Measurements from ENCODE around the gene MINDY4.

Gene MINDY4

DNA sequence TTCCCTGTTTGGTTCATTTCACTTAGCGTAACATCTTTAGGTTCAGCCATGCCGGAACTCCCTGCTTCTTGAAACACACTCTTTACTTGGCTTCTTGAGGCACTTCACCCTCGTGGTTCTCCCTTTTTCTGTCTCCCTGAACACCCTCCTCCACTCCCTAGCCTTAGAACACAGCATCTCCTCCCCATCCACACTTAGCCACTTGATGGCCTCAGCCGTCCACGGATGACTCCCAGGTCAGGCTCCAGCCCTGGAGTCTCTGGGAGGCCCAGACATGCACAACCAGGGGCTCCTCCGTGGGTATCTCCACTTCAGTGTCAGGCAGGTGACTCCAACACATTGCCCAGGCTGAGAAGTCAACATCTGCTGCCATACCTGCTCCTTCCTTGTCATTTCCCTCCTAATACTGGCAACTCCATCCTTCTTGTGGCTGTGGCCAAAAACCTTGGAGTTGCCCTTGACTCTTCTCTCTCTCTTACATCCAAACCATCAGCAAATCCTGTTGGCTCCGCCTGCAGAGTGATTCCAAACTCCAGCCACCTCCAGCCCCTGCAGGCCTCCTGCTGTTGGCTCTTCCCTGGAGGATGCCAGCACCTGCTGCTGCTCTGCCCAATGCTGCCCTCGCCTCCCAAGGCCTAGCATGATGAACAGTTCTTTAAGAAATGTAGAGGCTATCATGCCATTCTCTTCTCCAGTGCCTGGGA lies 27.7 kb upstream of the MINDY4 start:
- no peak for DNase-seq

DNA sequence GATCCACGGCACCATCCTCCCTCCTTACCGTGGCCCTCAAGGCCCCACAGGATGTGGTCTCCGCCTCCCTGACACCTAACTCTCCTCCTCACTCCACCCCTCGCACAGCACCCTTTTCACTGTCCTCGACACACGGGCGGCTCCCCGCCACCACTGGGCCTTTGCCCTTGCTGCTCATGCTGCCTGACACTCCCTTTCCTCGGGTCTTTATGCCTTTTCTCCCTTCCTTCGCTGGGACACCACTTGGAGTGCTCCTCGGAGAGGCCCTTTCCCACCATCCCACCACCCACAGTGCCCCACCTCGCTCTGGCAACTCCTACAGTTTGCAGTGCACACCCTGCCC lies 27.2 kb upstream of the MINDY4 start:
- DNase-seq = no peak

DNA sequence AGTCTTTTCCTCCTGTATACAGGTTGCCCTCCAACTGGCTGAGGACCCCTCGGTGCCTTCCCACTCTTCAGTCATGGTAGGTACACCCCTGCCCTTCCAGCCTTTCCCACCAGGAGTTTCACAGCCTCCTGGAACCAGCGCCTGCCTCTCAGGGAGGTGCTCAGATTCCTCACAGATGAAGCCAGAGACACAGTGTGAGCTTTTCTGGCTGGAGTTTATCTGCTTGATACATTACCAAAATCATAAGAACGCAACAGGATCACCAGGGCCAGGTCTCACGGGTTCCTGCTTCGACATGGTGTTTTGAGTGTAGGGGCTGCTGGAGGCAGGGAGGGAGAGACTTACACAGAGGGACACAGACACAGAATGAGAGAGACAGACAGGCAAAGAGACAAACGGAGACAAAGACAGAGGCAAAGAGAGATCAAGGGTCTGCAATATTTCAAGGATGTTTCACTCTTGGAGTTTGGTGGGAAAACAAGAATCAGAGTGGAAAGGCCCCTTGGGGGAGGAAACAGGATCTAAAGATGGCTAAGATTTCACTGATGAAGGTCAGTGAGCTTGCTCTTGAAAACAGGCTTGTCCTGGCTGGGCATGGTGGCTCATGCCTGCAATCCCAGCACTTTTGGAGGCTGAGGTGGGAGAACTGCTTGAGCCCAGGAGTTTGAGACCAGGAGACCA lies 25.8 kb upstream of the MINDY4 start:
- no peak for DNase-seq

DNA sequence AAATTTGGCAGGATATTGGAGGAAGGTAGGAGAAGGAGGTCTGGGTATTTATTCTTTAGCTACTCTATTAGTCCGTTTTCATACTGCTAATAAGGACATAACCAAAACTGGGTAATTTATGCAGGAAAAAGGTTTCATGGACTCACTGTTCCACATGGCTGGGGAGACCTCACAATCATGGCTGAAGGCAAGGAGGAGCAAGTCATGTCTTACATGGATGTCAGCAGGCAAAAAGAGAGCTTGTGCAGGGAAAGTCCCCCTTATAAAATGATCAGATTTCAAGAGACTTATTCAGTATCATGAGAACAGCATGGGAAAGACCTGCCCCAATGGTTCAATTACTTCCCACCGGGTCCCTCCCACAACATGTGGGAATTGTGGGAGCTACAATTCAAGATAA lies 21.2 kb upstream of the MINDY4 start:
- no peak for DNase-seq

DNA sequence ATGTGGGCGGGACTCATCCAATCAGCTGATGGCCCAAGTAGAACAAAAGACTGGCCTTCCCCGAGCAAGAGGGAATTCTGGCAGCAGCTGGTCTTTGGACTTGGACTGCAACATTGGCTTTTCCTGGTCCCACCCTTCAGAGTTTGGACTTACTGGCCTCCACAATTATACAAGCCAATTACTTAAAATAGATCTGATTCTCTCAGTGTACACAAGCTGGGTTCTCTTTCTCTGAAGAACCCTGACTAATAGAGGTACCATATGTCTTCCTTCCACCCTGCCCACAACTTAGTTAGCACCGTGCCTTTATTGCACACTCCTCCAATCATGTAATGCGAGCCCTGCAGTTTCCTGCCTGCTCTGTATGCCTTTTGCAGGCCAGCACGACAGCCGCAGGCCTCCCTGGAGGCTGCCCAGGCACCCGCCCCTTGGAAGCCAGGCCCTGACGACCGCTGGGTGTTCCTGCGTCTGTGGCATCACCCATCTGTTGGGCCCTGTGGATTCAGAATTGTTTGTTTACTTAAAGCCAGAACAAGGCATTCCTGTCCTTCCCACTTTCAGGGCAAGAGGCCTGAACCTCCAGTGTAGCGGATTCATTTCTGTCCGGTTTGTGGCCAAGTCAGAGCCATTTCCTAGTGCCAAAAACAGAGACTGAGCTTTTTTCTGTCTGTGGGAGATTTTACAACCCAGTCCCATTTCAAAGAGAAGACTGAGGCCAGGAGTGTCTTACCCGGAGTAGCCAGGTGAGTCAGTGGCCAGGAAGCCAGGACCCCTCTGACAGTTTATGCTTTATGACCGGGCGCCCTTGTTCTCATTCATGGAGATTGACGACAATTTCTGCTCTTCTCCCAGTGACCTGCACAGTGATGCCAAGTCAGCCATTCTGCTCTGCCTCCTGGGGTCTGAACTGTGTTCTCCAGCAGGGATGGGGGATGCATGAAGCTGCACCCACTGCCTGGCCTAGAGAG lies 20.2 kb upstream of the MINDY4 start:
- DNase-seq = no peak

DNA sequence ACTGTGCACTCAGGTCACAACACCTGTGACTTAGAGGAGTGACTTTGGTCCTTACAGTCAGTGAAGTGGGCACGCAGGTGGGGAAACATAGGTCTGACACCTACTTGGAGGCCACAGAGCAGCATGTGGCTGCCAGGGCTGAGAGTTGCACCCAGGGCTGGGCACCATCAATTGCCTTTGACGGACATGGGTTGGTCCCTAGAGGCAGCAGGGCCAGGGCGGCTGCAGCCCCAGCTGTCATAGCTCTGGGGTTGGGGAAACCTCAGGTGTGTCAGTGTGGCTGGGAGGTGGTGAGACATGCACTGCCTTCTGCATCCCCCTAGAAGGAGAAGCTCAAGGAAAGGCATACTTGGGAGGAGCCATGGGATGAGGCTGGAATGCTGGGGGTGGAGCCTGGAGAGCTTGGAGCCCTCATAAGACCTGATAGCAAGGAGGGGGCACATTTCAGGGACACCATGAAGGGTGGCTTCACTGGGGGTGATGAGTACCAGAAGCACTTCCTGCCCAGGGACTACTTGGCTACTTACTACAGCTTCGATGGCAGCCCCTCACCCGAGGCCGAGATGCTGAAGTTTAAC lies 19.4 kb upstream of the MINDY4 start, which contains the start of gene INMT:
TSS of gene INMT (plus strand) at position 440 of the 578 bp plus-strand sequence. CDS start at position 456, 16 bp downstream.
- DNase-seq = no peak

DNA sequence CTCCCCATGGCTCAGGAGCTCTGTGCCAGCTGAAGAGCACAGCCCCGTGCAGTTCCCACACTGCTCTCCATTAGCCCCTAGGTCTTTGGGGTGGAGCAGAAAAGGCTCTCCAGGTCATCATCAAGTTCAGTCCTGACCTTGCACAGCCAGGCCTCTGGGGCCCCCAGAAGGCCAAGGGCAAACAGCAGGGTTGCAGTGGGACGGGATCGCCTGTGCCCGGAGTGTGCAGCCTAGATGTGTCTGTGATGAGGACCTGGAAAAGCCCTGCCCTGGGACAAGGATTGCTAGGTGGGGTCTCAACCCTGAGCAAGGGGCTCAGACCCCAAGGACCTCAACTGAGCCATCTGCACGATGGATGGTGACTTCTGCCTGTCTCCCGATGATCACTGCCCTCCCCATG lies 18.7 kb upstream of the MINDY4 start:
- no peak for DNase-seq

DNA sequence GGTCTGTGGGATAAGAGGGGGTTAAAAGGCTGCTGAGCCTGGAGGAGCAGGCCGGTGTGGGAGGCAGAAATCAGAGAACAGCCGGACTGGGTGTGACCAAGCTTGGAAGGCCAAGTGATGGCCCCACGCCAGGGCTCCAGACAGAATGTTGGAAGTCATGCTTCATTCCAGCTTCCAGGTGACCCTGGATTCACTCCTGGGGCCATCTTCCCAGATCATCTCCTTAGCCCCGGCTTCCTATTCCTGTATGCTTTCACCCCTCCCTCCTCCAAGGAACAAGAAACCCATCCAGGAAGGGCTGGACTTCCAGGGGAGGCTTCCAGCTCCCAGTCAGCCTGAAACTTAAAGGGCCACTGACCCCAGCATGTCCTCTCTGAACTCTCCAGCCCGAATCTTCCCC lies 18.2 kb upstream of the MINDY4 start:
- DNase-seq = no peak

DNA sequence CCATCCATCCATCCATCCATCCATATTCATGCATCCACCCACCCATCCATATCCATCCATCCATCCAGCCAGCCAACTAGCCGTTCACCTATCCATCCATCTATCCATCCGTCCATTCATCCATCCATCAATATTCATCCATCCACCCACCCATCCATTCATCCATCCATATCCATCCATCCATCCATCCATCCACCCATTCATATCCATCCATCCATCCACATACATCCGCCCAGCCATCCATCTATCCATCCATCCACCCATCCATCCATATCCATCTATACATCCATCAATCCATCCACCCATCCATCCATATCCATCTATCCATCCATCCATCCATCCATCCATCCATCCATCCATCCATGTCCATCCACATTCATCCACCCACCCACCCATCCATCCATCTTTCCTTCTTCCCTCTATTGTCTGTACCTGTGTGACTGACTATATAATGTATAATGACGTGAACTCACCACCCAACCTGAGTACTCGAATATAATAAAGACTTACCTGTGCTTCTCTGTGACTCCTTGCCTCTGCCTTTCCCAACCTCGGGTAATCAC lies 16.8 kb upstream of the MINDY4 start:
- no peak for DNase-seq

DNA sequence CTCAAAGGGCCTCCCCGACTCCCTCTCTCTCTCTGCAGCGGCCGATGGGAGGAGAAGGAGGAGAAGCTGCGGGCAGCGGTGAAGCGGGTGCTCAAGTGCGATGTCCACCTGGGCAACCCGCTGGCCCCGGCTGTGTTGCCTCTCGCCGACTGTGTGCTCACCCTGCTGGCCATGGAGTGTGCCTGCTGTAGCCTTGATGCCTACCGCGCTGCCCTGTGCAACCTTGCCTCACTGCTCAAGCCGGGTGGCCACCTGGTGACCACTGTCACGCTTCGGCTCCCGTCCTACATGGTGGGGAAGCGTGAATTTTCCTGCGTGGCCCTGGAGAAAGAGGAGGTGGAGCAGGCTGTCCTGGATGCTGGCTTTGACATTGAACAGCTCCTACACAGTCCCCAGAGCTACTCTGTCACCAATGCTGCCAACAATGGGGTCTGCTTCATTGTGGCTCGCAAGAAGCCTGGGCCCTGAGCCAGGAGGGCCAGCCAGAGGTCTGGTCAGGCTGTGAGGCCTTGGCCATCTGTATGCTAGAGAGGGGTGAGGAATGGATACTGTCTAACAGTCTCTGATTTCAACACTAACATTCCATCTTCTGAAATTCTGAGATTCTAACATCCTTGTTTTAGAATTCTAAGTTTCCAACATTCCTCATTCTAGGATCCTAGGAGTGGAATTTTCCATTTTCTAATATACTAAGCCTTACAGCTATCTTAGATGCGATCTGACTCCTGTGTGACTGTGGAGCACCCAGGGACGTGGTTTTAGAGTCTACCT lies 15.6 kb upstream of the MINDY4 start:
- DNase-seq = no peak

DNA sequence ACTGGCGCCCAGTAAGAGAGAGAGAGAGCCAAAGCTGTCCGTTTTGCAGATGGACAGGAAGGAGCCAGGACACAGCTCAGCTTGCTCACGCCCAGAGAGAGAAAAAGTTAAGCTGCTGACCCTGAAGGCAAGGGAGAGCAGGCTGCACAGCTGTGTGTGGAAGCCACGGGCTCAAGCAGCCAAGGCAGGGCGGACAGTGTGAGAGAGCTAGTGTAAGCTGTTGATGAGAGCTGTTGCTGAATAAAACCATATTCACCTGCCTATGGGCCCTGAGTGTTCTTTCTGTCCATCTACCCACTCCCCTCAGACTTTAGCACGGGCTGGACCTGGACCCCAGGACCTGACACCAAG lies 13.9 kb upstream of the MINDY4 start:
- no peak for DNase-seq

DNA sequence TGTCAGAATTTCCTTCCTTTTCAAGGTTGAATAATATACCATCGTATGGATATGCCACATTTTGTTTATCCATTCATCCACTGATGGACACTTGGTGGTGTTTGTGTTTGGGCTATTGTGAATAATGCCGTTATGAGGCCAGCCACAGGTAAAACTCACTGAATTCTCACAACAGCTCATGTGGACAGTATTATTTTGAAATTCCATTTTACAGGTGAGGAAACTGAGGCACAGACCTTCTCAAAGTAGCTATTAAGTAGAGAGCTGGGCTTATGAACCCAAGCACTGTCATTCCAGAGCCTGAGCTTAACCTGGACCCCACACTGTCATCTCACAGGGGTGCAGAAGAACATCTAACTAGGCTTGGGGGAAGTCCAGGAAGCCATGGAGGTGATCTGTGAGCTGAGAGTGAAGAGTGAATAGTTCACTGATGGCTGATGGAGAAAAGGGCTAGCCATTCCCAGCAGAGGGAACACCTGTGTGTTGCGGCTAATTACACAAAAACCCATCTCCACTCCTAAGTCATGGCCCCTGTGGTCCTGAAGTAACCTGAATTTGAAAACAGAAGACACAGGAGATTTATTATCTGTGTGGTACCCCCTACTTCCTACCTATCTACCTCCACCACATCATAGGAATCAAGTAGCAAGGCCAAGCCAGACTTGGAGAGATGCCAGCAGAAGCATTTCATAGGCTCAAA lies 10.6 kb upstream of the MINDY4 start:
- DNase-seq = no peak

DNA sequence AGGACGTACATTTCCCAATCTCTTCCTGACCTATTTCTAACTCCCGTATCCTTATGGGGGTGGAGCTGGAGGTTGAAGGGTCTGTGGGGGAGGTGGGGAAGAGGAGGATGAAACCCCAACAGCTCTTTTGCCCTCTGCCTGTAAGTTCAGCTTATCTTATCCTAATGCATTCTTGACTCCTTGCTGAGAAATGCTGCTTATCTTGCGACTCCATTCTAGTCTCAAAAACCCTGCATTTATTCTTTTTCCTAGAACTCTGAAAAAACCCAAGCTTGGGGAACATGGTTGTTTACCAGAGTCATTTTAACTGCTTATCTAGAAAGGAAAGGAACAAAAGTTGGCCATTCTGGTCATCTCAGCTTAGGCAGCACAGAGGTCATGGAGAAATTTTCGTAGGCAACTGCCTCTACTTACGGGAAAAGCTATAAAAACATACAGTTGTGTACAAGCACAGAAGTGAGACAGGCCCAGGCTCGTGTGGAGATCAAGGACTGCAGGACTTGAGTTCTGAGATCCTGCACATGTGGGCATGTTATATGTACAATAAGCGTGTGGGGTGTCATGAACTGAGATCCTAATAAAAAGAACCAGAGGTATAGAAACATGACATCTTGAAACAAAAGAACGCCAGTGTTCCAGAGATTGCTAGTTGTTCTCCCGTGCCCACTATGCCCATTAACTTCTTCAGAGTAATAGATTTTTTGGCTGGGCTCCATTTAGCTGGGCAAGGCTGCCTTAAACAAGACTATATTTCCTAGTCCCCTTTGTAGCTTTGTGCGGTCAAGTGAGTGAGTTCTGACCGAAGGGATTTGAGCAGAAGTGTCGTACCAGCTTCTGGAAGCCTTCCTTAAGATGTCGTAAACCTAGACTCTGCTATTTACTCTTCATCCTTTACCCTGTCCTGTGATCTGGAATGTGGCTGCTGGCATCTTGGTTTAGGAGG lies 9.7 kb upstream of the MINDY4 start:
- no peak for DNase-seq

DNA sequence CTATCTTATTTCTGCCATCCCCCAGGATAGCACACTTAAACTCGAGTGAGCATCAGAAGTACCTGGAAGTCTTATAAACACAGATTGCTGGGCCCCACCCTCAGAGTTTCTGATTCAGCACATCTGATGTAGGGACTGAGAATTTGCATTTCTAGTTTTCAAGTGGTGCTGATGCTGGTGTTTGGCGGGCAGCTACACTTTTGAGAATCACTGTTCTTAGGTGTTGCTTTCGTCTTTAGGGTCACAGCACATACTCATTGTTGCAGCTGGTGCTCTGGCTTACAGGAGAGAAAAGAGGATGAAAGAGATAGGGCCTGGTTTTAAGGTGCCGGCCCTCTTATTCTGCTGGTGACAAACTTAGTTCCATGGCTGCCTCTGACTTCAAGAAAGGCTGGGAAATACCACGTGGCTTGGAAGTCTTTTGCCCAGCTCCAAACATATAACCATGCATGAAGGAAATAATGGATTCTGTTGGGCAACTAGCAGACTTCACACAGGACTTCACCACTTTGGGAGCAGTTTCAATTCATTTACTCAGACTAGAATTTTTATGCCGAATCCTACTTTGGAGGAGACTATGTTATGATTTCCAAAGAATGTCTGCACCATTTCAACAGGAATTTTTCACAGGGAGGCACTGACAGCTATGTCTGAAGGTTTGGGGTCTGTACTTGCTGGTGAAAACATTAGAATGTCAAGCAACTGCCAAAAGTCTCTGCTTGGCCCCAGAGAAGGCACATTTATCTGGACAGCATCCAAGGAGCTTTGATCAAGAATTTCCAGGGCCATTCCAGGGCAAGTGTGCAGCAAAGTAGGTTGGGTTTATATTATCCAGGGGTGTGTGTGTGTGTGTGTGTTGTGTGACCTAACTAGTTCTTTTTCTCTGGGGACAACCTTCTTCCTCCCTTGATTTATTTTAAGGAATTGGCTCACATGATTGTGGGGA lies 6.9 kb upstream of the MINDY4 start:
- no peak for DNase-seq

DNA sequence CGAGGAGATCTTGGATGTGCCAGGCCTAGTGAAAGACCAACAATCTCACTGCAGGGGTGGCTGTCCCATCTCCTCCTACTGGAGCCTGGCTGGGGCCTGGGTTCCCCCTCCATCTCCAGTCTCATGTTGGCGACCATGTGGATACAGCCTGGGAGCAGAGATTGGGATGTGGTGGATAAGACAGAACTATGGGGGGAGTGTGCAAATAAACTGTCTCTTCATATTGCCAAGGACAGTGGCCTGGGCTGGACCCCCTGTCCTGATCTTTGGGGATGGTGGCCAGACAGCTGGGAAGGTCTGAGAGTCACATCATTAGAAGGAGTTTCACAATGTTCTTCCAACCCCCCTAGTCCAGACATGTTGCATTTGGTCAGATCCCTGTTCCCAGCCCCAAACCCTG lies 5.8 kb upstream of the MINDY4 start:
- DNase-seq = no peak

DNA sequence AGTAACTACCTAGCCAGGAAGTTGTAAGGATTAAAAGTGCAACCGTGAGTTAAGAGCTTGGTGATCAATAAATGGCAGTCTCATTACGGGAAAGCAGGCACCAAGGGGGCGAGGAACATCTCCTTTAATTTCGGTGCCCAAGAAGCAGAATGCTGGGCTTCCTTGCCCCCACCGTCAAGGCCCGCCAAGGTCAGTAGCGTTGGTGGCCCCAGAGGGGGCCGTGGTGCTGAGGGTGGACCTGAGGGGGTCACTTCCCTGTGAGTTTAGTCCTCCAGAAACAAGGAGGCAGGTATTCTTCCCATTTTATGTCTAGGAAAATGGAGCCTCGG lies 408 bp upstream of the MINDY4 start:
- DNase-seq = no peak

DNA sequence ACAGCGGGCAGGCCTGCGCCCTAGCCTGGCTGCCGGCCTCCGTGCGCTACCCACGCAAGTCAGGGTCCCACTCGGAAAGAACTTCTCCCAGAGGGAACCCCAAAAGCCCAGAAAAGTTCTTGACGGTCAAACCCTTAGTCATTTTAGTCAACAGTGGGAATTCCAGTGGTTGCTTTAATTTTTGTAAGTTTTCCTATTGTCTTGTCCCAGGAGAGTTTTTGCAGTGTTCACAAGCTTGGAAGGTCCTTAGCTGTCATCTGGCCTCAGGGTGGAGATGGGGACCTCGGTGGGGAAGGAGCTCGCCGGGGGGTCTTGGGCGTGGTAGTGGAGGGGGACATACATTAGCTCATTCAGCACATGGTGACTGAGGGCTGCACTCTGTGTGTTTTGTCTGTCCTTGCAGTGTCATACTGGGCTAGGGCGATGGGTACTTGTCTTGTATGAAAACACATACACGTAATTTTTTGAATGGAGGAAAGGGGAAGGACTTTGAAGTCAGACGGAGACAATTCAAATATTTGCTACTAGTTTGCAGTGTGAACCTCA lies 736 bp downstream of the MINDY4 start:
- peak; percentile 32 for DNase-seq

DNA sequence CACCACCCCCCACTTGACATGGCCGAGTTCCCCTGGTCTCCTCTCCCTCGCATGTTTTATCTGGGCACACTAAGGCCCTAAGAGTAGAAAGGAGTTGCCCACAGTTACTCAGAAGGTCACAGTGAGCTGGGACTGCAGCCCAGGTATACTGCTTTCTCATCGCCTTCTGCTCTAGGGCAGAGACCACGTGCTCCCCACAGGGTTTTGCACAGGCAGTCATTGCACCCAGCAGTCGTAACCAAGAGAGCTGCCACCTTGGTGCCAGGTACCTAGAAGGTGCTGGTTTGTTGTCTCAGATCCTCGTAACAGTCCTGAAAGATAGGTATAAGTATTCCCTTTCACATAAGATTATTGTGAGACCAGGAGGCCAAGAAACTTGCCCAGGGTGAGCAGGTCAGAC lies 1.8 kb downstream of the MINDY4 start:
- DNase-seq = no peak

DNA sequence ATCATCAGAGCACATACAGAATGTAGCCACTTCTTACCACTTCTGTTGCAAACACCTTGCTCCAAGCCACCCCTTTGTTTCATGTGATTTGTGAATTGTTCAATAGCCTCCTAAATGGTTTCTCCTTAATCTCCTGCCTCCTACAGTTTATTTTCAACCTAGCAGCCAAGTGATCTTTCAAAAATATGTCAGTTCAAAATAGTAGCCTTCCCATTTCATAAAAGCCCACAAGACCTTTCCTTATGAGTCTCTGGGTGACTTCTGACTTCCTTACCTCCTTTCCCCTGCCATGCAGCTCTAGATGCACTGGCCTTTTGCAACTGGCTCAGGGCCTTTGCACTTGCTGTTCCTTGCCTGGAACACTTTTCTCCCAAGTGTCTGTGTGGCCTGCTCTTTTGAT lies 4.8 kb downstream of the MINDY4 start:
- DNase-seq = no peak
